COLO829 (cell line): Measurements from ENCODE around the gene CEP57.
"Not testable (repeated sequence)": the region's sequence is repeated elsewhere in the genome, so short reads cannot be mapped to it uniquely, and the experiment has no call there.

Source experiments
- DNase-seq: peaks from one replicate; pipeline ENCODE4 v3.0.0; 2012; ENCODE audit warnings: low spot score

CEP57 gene

DNA sequence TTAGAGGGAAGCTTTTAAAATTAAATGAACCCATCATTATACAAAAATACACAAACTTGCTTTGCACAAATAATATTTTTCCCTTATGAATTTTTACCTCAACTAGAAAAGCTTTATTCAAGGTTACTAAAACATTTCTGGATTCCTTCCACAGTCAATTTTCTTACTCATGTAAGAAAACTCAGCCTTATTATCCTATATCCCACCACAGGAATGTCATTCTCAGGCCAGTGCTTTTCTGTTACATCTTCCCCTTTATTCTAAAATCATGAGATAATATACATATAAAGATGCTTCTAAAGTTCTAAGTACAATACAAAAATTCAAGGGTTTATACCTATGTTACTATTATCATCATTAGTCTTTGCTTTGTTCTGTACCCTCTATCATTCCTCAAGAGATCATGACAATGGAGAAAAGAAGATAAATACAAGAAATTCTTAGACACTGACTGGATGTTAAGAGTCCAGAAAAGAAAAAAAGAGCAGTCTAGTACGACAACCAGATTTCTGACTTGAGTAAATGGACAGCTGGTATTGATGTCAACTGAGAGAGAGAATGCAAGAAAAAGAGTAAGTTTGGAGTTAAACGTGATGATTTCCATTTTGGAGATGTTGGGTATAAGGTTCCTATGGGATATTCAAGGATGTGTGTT lies 73.3 kb downstream of the CEP57 start:
- DNase-seq: no peak

DNA sequence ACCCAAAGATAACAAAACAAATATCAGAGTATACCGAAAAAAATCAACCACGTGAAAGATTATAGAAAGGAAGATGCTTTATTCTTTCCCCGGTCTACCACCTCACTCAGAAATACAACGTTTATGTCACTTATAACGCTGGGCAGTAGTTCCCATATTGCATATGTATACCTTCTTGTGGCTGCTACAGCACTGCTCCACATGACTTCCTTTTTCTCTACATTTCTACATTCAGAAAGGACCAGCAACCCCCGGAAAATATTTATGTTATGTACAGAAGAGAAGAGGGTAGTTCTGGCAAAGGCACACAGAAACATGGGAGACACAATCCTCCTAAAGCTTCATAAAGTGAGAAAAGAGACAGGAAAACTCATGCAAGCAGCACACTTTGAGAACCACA lies 76.8 kb downstream of the CEP57 start:
- DNase-seq: no peak

DNA sequence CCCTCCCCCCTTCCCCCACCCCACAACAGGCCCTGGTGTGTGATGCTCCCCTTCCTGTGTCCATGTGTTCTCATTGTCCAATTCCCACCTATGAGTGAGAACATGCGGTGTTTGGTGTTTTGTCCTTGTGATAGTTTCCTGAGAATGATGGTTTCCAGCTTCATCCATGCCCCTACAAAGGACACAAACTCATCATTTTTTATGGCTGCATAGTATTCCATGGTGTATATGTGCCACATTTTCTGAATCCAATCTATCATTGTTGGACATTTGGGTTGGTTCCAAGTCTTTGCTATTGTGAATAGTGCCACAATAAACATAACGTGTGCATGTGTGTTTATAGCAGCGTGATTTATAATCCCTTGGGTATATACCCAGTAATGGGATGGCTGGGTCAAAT lies 80.6 kb downstream of the CEP57 start:
- not testable (repeated sequence) for DNase-seq

DNA sequence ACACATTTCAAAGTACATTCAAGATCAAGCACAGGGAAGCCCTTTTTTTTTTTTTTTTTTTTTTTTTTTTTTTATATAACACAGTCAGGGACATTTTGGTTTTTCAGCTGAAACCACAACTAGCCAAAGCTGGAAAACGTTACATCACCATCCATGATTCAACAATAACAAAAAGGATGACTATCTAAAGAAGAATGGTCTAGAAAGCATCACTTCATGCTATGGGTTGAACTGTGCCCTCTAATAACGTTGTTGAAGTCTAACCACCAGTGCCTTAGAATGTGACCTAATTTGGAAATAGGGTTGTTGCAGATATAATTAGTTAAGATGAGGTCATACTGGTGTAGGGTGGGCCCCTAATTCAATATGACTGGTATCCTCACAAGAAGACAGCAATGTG lies 87.0 kb downstream of the CEP57 start:
- no peak for DNase-seq
